Left lung (tissue), 10 donors: Measurements from ENCODE around the gene DNPH1. TPM values are rescaled to one million over a fixed set of nuclear protein-coding genes. Genes with fewer than 3 reads are reported as not detected.

Source experiments
- ATAC-seq: fragments of 200-7000 bp; cut with Tn5 transposase; one replicate; pipeline ENCODE4 v1.9.1; 2020; ENCODE audit warnings: moderate library complexity
- DNase-seq, 4 donors: peaks; one replicate each; pipeline ENCODE4 v3.0.0-alpha.2; 2013 to 2020
- H3K27ac ChIP-seq, 2 donors: fragments of 200-600 bp; sonication (generic) in 1 of 2; one replicate each; pipeline versions ENCODE4 v1.5.0 to v1.8.0; 2020 to 2021
- H3K27me3 ChIP-seq, 2 donors: fragments of 200-600 bp; sonication (generic) in 1 of 2; one replicate each; pipeline versions ENCODE4 v1.5.0 to v1.8.0; 2020 to 2021
- H3K36me3 ChIP-seq, 2 donors: fragments of 200-600 bp; sonication (generic) in 1 of 2; one replicate each; pipeline versions ENCODE4 v1.5.0 to v1.8.0; 2020 to 2021
- H3K4me1 ChIP-seq, 2 donors: fragments of 200-600 bp; one replicate each; pipeline ENCODE4 v1.8.0; 2021
- H3K4me3 ChIP-seq, 2 donors: fragments of 200-600 bp; sonication (generic) in 1 of 2; one replicate each; pipeline versions ENCODE4 v1.5.0 to v1.8.0; 2020 to 2021; ENCODE audit warnings: mild to moderate bottlenecking in 1 of 2
- H3K9me3 ChIP-seq, 2 donors: fragments of 200-600 bp; sonication (generic) in 1 of 2; one replicate each; pipeline versions ENCODE4 v1.5.0 to v1.8.0; 2020 to 2021
- intact Hi-C, 2 donors: fragments of 100-400 bp; cut with DNase I; formaldehyde crosslinking; loops; one replicate each; pipeline versions ENCODE4 v1.11.2 to v1.14.2; 2022
- polyA plus RNA-seq, 6 donors: library from polyadenylated mRNA; unstranded; fragments of 120-200 nt; gene quantifications; one replicate each; pipeline ENCODE4 v1.2.1, GENCODE V29; 2013; ENCODE audit not compliant: insufficient read length in 6 of 6
- total RNA-seq, 2 donors: library from RNA; stranded (reverse); fragmentation: NEBNext Ultra II Directional; extraction: Animal tissue kit (Norgen Biotek cat#: 25700); gene quantifications; one replicate each; pipeline ENCODE4 v1.2.1, GENCODE V29; 2021
- TF ChIP-seq, protein P1 (sequence below), 2 donors: fragments of 200-600 bp; sonication (generic) in 1 of 2; IDR thresholded peaks; one replicate each; pipeline versions ENCODE4 v1.5.0 to v1.8.0; 2021; ENCODE audit warnings: antibody characterized with exemption in 2 of 2
- donor health status: DM: no; HTN: yes; CAD: no.
- donor health status: DM: no; HTN: no; CAD: no.

The DNPH1 gene
- total and polyA plus RNA-seq, 8 donors = 26.4 to 49.6 (median 32.9) TPM

DNA sequence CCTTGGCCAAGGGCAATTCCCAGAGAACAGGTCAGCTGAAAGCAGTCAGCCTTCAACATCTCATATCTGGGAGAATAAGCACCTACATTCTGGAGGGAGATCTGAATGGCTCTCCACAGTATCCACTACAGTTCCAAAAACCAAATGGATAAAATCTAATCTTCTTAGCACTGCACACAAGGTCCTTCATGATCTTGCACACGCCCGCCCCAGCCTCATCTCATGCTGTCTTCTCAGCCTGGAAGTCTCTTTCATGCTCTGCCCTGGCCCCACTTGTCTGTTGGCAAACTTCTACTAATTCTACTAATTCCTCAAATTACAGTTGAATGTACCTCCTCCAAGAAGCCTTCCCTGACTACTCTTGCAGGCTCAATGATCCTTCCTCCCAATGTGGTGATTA is 12.2 kb upstream of the DNPH1 start:
- H3K4me1 ChIP-seq = peaks cover 0 to 2% of the 10 kb centered on the region in 2 donors
- ATAC-seq (no peak), DNase-seq (no peak)
- TF ChIP-seq, protein P1, sequence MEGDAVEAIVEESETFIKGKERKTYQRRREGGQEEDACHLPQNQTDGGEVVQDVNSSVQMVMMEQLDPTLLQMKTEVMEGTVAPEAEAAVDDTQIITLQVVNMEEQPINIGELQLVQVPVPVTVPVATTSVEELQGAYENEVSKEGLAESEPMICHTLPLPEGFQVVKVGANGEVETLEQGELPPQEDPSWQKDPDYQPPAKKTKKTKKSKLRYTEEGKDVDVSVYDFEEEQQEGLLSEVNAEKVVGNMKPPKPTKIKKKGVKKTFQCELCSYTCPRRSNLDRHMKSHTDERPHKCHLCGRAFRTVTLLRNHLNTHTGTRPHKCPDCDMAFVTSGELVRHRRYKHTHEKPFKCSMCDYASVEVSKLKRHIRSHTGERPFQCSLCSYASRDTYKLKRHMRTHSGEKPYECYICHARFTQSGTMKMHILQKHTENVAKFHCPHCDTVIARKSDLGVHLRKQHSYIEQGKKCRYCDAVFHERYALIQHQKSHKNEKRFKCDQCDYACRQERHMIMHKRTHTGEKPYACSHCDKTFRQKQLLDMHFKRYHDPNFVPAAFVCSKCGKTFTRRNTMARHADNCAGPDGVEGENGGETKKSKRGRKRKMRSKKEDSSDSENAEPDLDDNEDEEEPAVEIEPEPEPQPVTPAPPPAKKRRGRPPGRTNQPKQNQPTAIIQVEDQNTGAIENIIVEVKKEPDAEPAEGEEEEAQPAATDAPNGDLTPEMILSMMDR (IDR thresholded peaks at IDR 0.05) = no peak
- H3K27me3 ChIP-seq = peaks cover 25 to 78% of the 10 kb centered on the region in 2 donors
- no peaks in the 10 kb centered on the region for H3K36me3 ChIP-seq
- no peak overlapping the region for H3K4me3 ChIP-seq
- no peaks in the 10 kb centered on the region for H3K9me3 ChIP-seq
- intact Hi-C loops = no loop called here
- H3K27ac ChIP-seq = no peak overlapping the region

DNA sequence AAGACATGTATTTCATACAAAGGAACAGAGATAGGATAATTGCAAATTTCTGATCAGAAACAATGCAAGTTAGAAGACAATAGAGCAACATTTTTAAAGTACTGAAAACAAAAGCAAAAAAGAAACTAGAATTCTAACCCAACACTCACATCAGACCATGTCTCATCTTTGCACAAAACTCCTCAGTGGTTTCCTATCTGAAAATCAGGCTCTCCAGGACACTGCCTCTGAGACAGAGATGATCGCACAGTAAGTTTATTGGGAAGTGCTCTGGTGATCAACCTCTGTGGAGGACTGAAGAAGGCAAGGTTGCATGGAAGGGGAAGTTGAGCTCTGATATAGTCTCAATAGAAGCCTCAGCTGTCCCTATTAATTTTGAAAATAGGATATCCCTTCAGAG is 11.7 kb upstream of the DNPH1 start:
- Histone ChIP-seq H3K36me3 (no peaks in the 10 kb centered on the region), H3K9me3 (no peaks in the 10 kb centered on the region), H3K4me1 (no peaks in the 10 kb centered on the region), H3K4me3 (no peak overlapping the region), H3K27me3 (peaks cover 25 to 75% of the 10 kb centered on the region in 2 donors), H3K27ac (no peak overlapping the region)
- TF ChIP-seq, protein P1 (IDR thresholded peaks at IDR 0.05) = no peak
- ATAC-seq (no peak), DNase-seq (no peak)
- intact Hi-C loops = no loop called here

DNA sequence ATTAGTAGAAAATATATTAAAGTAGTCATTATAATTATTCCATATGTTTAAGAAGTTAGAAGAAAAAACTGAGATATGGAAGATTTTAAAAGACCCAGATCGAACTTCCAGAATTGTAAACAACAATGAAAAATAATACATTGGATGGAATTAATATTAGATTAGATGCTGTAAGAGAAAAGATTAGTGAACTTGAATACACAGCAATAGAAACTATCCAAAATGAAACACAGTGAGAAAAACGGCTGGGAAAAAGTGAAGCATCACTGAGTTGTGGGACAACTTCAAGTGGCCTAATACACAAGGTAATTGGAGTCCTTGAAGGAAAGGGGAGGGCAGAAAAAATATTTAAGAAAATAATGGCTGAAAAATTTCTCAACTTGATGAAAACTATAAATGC is 9.8 kb upstream of the DNPH1 start:
- Histone ChIP-seq H3K27ac (no peak overlapping the region), H3K9me3 (no peaks in the 10 kb centered on the region), H3K4me1 (no peaks in the 10 kb centered on the region), H3K4me3 (no peak overlapping the region), H3K36me3 (no peaks in the 10 kb centered on the region), H3K27me3 (peaks cover 24 to 59% of the 10 kb centered on the region in 2 donors)
- ATAC-seq = no peak
- intact Hi-C loops = no loop called here
- TF ChIP-seq, protein P1 (IDR thresholded peaks at IDR 0.05) = no peak
- DNase-seq = no peak

DNA sequence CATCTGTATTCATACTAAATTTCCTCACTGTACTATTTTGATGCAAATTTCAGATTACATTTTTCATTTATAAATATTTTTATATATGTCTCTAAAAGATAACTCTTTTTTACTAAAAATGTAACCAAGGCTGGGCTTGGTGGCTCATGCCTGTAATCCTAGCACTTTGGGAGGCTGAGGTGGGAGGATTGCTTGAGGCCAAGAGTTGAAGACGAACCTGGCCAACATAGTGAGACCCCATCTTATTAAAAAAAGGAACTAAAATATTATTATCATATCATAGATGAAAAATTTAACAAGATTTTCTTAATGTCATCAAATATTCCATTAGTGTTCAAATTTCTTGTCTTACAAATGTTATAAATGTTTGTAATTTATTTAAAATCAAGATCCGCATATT is 6.6 kb upstream of the DNPH1 start:
- H3K27me3 ChIP-seq = peaks cover 0 to 27% of the 10 kb centered on the region in 2 donors
- no peaks in the 10 kb centered on the region for H3K4me1 ChIP-seq
- ATAC-seq (no peak), DNase-seq (no peak)
- no peaks in the 10 kb centered on the region for H3K9me3 ChIP-seq
- TF ChIP-seq, protein P1 (IDR thresholded peaks at IDR 0.05) = no peak
- no peaks in the 10 kb centered on the region for H3K36me3 ChIP-seq
- H3K27ac ChIP-seq = no peak overlapping the region
- no peak overlapping the region for H3K4me3 ChIP-seq
- intact Hi-C loops = no loop called here

DNA sequence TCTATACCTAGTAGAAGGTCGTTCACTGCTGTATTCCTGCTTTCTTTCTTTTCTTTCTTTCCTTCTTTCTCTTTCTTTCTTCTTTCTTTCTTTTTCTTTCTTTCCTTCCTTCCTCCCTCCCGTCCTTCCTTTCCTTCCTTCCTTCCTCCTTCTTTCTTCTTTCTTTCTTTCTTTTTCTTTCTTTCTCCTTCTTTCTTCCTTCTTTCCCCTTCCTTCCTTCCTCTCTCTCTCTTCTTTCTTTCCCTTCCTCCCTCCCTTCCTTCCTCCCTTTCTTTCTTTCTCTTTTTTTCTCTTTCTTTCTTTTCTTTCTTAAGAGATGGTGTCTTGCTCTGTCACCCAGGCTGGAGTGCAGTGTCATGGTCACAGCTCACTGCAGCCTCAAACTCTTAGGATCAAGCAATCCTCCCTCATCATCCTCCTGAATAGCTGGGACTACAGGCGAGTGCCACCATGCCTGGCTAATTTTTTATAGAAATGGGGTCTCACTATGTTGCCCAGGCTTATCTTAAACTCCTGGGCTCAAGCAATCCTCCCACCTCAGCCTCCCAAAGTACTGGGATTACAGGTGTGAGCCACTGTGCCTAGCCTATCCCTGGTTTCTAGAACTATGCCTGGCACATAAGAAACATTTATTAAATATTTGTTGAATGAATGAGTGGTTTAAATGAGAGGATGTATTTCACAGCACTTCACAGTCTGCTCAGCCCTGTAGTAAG is 2.6 kb upstream of the DNPH1 start:
- no peaks in the 10 kb centered on the region for H3K9me3 ChIP-seq
- H3K27ac ChIP-seq = no peak overlapping the region
- DNase-seq = no peak
- TF ChIP-seq, protein P1 (IDR thresholded peaks at IDR 0.05) = no peak
- H3K27me3 ChIP-seq = peaks cover 0 to 4% of the 10 kb centered on the region in 2 donors
- H3K4me1 ChIP-seq = peaks cover 0 to 15% of the 10 kb centered on the region in 2 donors
- H3K36me3 ChIP-seq = no peaks in the 10 kb centered on the region
- intact Hi-C loops = no loop called here
- H3K4me3 ChIP-seq = no peak overlapping the region
- ATAC-seq = no peak
